Activated CD8-positive, alpha-beta memory T cell treated with anti-CD3 and anti-CD28 coated beads for 4 hours (primary cell): ENCODE results near the gene SPEF2.

Experiments used
- DNase-seq, 2 donors: peaks; one replicate each; pipeline ENCODE4 v3.0.0-alpha.2; 2020; ENCODE audit warnings: low read depth in 2 of 2

Gene SPEF2

DNA sequence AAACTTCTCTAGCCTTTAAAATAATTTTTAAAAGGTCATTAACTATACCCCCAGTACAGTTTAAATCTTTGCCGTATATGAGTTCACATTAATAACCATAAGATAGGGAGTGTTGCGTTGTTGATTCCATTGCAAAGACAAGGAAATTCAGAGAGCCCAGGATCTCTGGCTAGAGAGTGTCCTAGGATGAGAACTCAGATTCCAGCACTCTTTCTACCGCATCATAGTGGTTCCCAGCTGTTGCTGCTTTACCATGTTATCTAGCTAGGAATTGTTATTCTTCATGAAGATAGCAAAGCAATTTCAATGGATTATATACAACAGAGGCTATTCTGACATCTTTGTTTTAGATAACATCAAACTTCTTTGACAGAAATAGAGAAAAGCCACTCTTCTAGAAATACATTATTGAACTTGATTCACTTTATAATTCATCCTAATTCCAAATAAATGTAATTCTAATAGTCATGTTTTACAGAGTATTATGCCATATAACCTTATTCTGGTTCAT lies 160.7 kb downstream of the SPEF2 start:
- no peak for DNase-seq

DNA sequence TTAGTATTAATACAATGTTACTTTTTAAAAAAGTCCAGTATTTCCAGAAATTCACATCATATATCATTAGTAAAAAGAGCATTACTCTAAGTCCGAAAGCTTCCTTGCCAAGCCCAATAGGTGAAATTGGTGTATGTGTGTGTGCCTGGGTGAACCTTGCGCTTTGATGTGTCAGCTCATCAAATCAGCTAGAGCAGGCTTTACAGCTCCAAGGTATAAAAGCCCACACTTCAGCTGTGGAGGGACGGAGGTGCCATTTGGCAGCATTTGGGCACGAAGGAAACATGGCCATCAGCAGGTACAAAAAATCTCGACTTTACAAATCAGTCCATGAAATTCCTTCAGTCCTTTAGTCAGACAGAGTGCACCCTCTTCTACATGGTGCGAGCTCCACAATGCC lies 162.6 kb downstream of the SPEF2 start:
- DNase-seq = peak in 1 of 2 donors; percentile 5

DNA sequence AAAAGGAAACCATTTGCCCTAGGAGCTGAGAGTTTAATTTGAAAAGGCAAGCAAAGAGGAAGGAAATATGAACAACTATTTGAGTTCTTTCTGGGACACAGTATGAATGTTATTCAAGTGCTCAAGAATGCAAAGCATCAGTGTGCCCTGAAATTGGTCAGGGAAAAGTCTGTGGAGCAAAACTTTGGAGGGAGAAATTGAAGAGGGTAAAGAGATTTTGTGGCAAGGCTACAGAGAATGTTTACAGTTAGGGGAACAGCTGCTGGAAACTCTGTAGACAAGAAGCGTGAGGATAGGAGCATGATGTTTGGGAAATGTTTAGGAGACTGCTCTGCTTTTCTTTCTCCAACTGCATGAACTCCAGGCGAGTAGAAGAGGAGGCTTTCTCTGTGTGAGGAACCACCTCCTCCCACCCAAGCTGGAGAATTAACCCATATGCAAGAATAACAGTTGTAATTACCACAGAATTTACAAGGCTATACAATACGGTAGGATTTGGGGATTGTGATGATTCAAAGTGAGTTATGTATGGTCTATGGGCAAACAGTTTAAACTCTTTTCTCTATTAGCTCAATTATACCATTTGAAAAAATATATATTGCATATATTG lies 163.6 kb downstream of the SPEF2 start:
- no peak for DNase-seq

DNA sequence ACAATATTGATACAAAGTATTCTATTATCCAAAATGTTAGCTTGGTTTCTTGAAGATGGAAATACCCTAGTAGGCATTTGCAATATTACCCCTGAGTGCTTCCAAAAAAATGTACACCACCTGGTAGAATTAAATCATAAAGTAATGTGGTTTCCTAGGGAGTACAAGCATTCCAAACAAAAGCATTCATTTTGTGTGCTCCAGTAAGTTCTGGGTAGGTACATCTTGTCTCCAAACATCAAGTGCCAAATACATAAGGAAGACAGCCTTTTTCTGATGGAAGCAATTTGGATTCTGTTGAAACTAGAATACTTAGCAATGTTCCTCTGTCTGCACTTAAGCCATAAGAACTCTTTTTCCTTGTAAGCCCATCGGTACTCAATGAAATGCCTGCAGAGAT lies 165.9 kb downstream of the SPEF2 start:
- no peak for DNase-seq

DNA sequence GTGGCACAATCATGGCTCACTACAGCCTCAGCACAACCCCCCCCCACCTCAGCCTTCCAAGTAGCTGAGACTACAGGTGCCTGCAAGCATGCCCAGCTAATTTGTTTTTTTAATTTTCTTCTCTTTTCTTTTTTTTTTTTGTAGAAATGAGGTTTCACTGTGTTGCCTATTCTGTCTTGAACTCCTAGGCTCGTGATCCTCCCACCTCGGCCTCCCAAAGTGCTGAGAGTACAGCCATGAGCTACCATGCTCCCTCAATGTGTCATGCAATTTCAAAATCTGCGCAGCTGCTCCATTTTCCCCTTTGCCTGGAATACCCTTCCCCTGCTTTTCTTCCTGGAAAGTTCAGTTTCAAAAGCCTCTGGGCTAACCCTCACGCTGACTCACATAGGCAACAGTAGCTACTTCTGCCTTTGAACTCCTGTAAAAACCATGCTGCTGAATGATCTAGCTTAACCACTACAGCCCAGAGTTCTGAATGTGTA lies 168.0 kb downstream of the SPEF2 start:
- no peak for DNase-seq

DNA sequence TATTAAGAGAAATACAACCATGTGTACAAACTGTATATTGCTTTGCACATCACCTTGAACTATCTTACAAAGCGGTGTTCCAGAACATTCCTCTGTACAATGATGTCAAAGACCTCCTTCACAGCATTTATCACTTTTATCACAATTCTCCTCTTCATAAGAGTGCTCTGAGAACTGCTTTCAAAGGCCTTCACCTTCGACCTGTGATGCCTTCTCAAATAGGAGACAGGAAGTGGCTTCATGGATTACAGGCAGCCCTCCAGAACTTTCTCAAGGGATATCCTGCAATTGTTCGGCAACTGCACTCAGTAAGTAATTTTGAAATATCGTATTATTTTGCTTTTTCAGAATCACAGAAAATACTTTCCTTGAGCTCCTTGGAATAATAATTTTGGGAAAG lies 171.1 kb downstream of the SPEF2 start:
- no peak for DNase-seq

DNA sequence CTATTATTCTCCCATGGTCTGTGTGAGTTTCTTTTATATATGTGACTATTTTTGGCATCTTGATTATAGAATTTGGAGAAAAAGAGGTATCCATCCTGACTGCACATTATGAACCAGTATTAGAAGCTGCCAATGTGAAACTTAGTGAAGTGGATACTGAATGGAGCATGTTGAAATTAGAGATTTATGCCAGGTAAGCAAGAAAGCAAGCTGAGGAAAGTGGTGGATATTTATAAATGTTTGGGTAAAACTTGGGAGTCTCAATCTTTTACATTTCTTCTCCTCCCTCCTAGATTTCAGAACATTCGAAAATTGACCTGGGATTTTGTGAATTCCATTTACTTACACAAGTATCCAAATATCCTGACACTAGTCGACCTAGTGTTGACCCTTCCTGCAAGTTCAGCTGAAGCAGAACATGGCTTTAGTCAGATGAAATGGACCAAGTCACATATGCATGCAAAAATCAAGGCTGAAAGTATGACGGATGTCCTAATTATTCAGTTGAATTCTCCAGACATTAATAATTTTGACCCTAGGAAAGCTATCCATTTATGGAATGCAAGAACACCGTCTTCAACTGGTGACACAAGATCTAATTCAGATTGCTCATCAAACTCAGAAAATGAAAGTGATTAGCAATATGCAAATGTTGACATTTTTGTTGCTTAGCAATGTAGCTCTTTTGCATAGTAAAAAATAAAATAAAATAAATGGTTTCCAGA lies 172.2 kb downstream of the SPEF2 start:
- DNase-seq = no peak

DNA sequence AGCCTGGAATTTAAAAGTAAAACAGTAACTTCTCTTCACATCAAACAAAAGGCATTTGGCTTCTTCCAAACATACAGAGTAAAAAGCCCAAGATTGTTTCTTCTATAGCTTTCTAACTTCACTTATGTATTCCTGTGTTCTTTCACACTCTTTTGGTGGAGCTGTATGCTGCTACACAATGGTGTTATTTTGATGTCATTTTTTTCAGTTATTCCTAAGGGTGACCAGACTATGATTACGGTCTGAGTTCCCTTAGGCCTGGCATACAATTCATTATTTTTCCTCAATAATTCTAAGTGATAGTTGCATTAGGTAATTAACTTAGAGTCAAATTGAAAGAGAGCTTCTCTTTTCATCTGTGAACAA lies 172.8 kb downstream of the SPEF2 start:
- DNase-seq = no peak

DNA sequence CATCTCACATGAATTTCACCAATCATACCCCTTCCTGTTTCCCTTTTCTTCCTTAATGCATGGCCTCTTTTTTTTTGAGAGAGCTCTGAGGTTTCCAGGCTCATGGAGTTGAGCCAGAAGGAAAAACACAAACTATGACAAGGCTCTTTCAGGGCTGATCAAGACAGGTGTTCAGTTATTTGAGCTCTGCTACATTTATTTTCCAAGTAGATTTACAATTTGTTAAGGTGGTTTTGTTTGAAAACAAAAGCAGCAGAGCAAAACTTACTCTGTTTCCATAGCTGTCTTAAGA lies 176.6 kb downstream of the SPEF2 start:
- DNase-seq = no peak

DNA sequence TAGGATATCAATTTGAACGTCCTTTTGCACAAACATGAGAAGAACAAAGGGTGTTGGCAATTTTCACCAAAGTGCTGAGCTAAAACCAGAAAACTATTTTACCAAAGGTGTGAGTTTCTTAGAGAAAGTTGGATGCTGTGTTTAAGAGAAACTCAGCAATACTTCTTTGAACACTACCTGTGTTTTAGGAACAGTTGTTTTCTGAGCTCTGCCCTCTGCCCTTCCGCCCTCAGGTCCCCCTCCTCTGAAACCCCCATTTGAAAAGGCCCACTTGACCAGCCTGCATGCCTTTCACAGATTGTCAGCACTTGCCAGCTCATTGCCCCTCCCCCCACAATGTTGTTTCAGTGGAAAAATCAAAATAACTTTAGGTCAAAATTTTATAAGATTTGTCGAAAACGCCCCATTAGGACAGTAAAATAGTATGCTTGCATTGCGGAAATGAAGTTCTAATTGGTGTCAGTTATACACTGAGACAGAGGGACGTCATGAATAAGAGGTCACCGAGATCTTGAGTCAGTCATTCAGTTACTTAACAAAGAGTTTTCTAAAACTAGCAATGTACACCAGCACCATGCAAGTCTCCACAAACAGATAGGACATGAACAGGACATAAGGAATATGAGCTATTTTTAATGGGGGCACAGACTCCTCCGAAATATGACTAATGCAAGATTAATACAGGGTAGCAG lies 177.2 kb downstream of the SPEF2 start:
- DNase-seq = no peak

DNA sequence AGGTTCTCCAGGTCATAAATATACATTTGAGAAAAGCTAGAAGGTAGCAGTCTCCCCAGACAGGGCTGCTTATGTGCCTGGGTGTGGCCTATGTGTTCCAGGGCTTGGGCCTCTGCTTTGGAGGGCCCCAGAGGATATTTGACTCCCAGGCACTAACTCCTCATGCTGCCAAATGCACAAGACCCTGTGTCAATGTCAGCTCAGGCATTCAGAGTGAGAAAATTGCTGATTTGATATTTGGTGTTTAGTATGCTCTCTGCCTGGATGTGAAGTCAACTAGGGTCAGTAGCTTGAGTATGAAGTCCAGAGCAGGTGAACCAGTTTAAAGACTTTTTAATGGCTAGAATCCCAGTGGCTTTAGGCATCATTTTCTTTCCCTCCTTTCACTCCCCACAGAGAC lies 181.5 kb downstream of the SPEF2 start:
- DNase-seq = no peak

DNA sequence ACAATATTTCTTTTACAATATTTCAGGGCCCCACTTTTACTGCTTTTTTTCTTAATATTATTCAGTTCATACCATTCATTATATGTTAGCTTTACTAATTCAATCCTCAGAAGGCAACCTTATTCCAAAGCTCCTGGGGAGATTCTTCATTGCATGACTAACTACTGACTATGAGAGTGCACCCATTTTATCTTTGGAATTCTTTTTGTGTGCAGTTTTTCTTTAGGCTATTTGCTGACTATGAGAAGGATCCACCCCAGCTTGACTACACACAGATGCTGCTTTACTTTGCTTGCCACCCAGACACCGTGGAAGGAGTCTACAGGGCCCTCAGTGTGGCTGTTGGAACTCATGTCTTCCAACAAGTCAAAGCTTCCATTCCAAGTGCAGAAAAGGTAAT lies 182.1 kb downstream of the SPEF2 start:
- no peak for DNase-seq

DNA sequence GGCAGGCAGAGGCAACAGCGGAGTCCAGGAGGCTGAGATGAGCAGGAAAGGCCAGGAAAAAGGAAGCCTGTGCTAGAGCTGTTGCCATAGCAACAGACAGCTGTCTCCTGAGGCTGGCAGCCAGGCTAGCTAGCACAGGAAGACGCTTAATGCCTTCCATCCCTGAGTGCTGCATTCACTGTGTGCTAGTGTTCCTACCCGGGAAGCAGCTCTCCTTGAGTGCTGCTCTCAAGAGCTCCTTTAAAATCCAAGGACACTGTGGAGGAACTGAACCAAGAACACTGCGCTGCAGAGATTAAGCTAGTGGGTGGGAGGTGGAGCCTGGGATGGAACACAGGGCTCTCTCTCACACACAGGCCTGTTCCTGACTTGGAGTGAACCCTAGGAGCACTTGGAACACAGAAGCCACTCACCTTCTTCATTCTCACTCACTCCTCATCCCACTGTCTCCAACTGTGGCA lies 185.6 kb downstream of the SPEF2 start:
- no peak for DNase-seq

DNA sequence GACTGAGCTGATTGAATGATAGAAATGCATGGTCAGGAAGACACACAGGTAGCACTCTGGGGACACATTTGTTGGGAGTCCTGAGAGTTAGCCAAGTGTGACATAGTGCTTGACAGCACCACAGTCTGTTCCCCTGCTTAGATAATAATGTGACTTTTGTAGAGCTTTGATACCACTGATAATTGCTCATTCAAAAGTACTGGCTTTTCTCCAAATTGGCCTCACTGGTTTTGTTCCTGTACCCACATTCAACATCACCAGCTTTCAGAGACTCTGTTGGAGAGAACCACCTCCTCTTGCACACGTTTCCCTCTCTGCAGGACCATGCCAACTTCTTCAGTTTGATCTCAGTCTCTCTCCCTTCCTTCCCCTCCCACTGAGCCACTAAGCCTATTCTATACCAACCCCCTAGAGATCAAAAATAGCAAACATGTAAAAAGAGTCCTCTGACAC lies 186.6 kb downstream of the SPEF2 start:
- DNase-seq = no peak

DNA sequence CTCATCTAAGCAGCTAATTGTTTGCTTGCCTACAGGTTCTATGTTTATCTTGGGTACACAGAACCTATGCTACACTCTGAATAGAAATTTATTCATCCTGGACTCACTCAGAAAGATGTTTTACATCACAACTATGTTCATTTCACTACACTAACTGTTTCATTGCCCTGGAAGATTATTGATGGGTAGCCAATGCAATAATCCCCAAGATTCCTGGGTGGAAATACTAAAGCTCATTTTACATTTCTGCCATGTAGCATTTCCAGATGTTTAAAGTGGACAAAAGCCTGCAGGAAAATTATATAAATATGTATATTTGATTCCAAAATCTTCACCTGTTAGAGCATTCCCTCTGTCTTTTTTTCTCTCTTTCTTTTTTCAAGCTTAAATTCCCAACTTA lies 187.2 kb downstream of the SPEF2 start:
- no peak for DNase-seq

DNA sequence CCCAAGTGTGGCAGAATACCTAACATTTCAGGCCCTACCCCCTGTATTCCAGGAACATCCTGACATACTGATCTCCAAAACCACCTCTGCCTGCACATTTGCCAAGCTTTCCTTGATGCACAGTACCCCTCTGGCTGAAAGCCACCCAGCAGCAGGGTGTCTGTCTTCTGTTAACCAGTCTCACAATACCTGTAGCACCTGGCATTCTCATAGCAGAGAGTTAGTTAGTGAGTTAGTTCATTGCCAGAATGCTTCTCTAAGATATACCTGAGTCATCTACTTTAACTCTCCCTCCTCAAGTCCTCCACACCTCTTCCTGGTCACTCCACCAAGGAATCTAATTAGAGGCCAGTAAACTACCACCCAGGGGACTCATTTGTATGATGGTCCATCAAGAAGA lies 192.9 kb downstream of the SPEF2 start:
- no peak for DNase-seq

DNA sequence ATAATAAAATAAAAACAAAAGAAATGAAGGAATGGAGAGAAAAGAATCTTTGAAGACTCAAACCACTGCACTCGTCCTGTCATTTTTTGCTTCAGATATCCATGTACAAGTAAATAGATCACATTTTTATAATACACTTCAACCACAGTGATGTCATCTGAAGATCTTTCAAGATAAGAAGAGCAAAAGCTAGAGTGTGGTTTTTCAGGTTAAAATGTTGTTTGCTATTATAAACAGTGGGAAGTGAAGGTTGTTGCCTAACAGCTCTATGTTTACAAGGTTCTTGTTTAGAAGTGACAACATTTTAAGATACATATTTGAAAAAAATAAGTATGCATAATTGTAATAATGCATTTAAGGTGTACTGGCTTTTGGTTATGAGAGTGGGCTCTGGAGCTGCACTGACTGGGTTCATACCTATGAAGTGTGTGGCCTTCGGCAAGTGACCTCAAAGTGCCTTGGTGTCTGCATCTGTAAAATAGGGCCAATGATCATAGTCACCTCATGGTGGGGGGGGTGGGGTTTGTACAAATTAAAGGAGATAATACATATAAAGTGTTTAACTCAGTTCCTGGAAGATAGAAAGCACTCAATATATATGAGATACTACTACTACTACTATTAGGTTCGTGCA lies 193.6 kb downstream of the SPEF2 start:
- no peak for DNase-seq

DNA sequence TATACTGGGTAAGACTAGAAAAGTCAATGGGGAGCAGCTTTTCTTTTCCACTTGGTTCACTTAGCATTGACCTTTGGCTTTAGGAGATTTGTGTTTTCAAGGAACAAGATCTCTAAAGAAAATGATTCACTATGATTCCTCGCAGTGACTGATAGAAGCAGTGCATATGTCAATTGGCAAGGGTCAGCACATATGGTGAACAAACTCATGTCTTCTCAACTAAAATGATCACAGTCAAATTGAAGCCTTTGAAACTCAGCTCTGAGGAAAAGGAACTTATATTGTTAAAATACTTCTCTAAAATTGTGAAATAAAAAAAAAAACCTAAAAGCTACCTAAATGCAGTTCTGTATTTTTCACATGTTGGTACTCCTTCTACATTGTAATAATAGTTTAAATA lies 195.9 kb downstream of the SPEF2 start:
- DNase-seq = no peak

DNA sequence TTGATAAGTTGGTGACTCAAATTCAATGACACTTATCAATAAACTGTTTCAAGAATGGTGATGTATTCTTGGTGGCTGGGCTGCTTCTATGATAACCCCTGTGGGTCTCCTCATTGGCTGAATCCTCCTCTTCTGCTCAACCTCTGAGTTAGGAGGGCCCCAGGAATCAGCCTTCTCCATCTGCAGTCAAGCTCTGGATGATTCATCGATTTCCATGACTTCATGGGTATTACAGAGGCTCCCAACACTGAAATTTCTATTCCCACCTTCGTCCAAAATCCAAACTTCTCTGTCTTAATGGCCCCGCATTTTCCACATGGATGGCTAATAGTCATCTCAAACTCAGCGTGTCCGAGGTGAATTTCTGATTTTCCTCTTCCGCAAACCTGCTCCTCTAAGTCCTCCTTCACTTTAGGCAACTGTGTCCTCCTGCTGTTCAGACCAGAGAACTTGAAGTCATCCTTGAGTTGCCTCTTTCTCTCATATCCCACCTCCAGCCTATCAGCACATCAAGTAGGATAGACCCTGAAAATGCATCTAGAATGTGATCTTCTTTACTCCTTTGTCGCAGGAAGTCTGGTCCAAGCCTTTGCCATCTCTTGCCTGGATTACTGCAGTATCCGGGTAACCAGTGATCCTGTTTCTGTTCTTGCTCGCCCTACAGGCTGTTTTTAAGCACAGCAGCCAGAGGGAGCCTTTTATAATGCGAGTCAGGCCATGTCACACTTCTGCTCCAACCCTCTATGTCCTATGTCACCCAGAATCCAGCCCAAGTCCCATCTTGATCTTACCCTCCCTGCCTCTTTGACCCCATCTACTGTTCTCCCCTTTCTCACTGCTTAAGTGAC lies 197.7 kb downstream of the SPEF2 start:
- no peak for DNase-seq

DNA sequence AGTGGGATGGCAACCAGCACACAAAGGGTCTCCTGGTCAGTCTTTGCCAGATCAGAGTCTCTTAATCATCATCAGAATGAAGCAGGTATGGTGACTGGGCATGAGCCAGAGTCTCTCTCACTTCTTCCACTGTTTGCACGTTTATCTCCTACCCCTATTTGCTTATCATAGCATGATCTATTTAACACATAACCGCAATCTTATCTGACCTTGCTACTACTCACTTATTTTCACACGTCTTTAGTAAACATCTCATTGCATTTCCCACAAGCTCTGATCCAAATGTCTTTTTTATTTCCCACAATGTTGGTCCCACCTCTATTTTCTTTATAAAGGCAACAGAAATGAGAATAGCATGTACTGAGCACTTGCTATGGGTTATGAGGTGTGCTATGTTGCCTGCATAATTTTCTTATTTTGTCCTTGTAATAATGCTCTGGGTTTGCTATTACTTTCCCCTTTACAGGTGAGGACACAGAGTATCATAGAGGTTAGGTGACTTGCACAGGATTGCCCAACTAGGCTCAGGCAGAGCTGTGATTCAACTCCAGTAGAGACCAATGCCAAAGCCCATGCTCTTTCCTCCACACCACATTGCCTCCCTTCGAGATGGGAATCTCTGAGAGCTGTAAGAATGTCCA lies 199.3 kb downstream of the SPEF2 start:
- DNase-seq = no peak

DNA sequence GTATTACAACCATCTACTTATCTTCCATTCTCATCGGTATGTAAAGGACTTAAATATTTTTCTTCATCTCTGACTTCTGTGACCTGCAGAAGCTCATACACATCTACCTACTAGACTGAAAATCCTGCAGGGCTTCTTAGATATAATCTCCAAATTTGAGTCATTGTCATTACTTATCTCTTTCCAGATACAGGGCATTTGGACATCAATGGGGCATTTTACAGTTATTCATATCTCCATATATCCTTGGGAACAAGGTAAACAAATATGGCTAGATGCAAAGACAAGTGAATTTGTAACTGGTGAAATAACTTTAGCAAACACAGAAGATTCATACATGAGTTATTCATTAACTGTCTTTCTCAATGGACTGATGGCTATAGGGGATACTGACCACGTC lies 201.4 kb downstream of the SPEF2 start:
- DNase-seq = no peak
